HUES6 (cell line): ENCODE data around the gene TAAR6.
"Not testable (repeated sequence)": the region's sequence is repeated elsewhere in the genome, so short reads cannot be mapped to it uniquely, and the experiment has no call there.

Experiments
- H3K27ac ChIP-seq: 2 replicates; pipeline ENCODE4 v1.7.0; 2013; ENCODE audit warnings: low read depth, mild to moderate bottlenecking, low read length, inconsistent platforms
- H3K27me3 ChIP-seq: 2 replicates; pipeline ENCODE4 v1.6.1; 2013; ENCODE audit warnings: low read length; ENCODE audit not compliant: control insufficient read depth, insufficient read depth
- H3K36me3 ChIP-seq: 2 replicates; pipeline ENCODE4 v1.6.1; 2013; ENCODE audit warnings: low read length; ENCODE audit not compliant: control insufficient read depth, insufficient read depth
- H3K4me1 ChIP-seq: 2 replicates; pipeline ENCODE4 v1.6.1; 2013; ENCODE audit warnings: low read length; ENCODE audit not compliant: control insufficient read depth, insufficient read depth
- H3K4me3 ChIP-seq: 2 replicates; pipeline ENCODE4 v1.5.1; 2013; ENCODE audit warnings: low read depth, low read length
- H3K9ac ChIP-seq: one replicate; pipeline ENCODE4 v1.6.1; 2013; ENCODE audit warnings: mild to moderate bottlenecking, low read length
- H3K9me3 ChIP-seq: 2 replicates; pipeline ENCODE4 v1.6.1; 2013; ENCODE audit warnings: low read depth, low read length; ENCODE audit not compliant: control insufficient read depth, insufficient read depth

The TAAR6 gene

DNA sequence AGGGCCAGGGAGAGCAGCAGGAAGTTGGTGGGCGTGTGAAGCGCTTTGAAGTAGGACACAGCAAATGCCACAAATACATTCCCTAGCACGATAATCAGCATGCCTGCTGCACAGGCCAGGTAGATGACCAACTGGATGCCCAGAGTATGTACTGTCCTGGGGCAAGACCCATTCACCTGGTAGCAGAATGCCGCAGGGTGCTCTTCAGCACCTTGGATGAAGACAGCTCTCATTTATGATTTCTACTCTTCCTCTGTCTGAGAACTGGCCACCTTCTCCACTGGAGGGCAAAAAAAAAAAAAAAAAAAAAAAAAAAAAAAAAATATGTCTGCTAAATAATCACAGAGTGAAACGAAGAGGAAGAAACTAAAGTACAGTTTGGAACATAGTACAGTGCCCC is 19.3 kb downstream of the TAAR6 start, which contains the start of gene TAAR5:
TSS of gene TAAR5 (minus strand) at position 288 of the 400 bp plus-strand sequence. CDS start at position 233, 55 bp downstream.
- Histone ChIP-seq H3K4me3 (no peak within 1 kb of the TSS), H3K27ac (no peak within 1 kb of the TSS), H3K36me3 (no peaks in the 10 kb centered on the region), H3K4me1 (no peaks in the 10 kb centered on the region), H3K27me3 (no peaks in the 10 kb centered on the region), H3K9me3 (no peaks in the 10 kb centered on the region), H3K9ac (no peak within 1 kb of the TSS)

DNA sequence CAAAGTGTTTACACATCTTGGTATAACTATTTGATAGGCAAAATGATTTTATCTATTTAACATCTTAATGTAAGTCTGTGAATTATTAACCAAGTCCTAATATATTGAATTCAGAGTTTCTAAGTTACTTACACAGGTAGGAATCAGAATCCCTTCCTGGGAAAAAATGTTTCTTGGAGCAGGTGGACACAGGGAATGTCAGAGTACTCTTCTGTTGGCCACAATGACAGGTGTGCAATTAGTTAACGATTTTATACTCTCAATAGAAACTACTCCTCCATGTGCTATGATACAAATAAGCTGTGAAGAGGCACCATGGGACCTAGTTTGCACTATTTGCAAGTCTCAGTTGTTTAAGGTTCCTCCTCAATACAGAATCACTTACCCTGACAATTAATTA is 20.2 kb downstream of the TAAR6 start:
- no peaks in the 10 kb centered on the region for H3K9me3 ChIP-seq
- H3K4me1 ChIP-seq, result no peaks in the 10 kb centered on the region
- no peaks in the 10 kb centered on the region for H3K36me3 ChIP-seq
- H3K27me3 ChIP-seq, result no peaks in the 10 kb centered on the region
- no peak overlapping the region for H3K4me3 ChIP-seq
- no peak overlapping the region for H3K27ac ChIP-seq
- H3K9ac ChIP-seq, result no peak overlapping the region

DNA sequence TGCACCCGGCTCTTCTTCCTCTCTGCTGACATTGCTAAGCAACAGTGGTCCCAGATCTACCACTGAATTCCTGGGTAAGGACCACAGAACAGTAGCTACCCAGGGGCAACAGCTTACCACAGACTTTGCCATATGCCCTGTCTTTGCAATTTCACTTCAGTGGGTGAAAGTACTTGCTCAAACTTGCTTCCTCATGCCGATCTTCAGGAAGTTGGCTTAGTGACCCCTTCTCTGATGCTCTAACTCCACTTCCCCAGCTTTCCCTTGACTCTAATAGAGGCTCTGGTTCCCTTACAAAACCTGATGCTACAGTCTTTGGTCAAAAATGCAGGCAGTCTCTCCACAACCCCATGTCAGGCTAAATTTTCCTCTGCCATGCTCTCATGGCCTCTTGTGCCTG is 22.7 kb downstream of the TAAR6 start:
- H3K36me3 ChIP-seq, result no peaks in the 10 kb centered on the region

DNA sequence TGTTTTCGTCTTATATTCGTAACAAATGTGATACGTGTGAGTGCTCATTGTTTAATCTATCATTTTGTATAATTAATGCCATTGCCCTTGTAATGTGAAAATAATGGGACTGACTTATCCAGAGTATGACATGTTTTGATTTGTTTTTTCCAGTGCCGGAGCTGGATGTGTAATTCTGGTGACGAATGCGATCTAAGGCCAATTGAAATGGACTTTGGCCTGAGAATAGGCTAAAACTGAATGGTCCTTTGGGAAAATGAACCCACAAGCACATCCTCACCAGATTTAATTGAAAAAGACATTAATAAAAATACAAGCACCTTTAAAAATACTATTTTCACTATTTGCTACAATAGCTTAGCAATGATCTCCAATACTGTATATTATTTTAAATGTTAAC is 26.1 kb downstream of the TAAR6 start:
- no peaks in the 10 kb centered on the region for H3K9me3 ChIP-seq
- no peaks in the 10 kb centered on the region for H3K36me3 ChIP-seq
- no peak overlapping the region for H3K9ac ChIP-seq
- H3K27me3 ChIP-seq, result no peaks in the 10 kb centered on the region
- H3K27ac ChIP-seq, result no peak overlapping the region
- H3K4me3 ChIP-seq, result no peak overlapping the region
- H3K4me1 ChIP-seq, result no peaks in the 10 kb centered on the region

More for the DNA sequence above, 22.7 kb downstream of the TAAR6 start:
- Histone ChIP-seq H3K4me3 (no peak overlapping the region), H3K4me1 (no peaks in the 10 kb centered on the region), H3K9ac (no peak overlapping the region), H3K27me3 (no peaks in the 10 kb centered on the region), H3K9me3 (no peaks in the 10 kb centered on the region), H3K27ac (no peak overlapping the region)

DNA sequence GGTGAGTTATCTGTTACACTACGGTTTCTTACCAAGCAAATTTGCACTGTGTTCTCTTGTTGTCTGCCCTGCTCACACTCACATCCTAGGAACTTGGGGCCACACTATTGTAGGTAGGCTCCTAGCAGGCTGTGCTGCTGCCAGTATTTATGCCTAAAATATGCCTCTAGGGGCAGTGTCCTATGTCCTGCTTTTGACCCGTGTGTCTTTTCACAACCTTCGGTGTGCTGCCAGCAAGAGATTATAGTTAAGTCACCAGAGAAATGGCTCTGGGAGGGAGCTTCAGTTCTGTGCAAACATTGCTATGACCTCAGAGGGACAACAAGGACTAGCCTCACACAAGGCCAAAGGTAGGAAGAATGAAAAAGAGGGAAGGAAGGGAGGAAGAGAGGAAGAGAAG is 28.4 kb downstream of the TAAR6 start:
- H3K4me1 ChIP-seq, result no peaks in the 10 kb centered on the region
- no peaks in the 10 kb centered on the region for H3K27me3 ChIP-seq
- no peak overlapping the region for H3K27ac ChIP-seq

DNA sequence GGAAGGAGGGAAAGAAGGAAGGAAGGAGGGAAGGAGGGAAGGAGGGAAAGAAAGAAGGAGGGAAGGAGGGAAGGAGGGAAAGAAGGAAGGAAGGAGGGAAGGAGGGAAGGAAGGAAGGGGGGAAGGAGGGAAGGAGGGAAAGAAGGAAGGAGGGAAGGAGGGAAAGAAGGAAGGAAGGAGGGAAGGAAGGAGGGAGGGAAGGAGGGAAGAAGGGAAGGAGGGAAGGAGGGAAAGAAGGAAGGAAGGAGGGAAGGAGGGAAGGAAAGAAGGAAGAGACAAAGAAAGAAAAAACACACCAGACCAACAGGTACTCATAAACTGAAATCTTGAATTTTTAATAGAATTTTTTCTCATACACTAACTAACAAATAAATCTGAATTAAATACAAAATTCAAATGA is 30.8 kb downstream of the TAAR6 start:
- H3K9me3 ChIP-seq, H3K27me3 ChIP-seq, H3K4me3 ChIP-seq, H3K27ac ChIP-seq, H3K4me1 ChIP-seq, H3K9ac ChIP-seq, H3K36me3 ChIP-seq: not testable (repeated sequence)

More for the DNA sequence above, 28.4 kb downstream of the TAAR6 start:
- Histone ChIP-seq H3K9me3 (no peaks in the 10 kb centered on the region), H3K9ac (no peak overlapping the region), H3K36me3 (no peaks in the 10 kb centered on the region), H3K4me3 (no peak overlapping the region)

DNA sequence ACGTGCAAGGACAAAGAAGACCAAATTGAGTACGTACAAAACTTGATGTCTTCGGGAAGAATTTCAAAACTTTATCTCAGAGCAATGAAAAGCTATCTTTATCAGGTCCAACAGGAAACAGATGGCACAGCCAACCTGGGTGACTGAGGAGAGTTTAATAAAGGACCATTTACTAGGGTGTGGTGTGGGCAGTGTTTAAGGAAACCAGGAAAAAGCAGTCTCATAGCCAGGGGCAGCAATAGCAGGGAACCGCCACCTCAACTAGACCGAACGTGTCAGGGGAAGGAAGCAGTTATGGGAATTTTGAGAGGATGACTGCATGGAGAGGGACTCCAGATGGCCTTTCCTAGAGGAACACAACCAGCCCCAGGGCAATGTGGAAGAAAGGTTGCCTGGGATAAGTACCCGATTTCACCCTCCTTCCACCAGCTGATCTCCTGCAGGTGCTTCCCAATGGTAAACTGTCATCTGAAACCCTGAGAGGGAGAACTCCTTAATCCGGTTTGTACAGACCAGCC is 34.6 kb downstream of the TAAR6 start:
- no peaks in the 10 kb centered on the region for H3K4me1 ChIP-seq
- no peak overlapping the region for H3K9ac ChIP-seq
- H3K27ac ChIP-seq, result no peak overlapping the region
- no peaks in the 10 kb centered on the region for H3K36me3 ChIP-seq
- no peaks in the 10 kb centered on the region for H3K9me3 ChIP-seq
- no peaks in the 10 kb centered on the region for H3K27me3 ChIP-seq
- H3K4me3 ChIP-seq, result no peak overlapping the region

DNA sequence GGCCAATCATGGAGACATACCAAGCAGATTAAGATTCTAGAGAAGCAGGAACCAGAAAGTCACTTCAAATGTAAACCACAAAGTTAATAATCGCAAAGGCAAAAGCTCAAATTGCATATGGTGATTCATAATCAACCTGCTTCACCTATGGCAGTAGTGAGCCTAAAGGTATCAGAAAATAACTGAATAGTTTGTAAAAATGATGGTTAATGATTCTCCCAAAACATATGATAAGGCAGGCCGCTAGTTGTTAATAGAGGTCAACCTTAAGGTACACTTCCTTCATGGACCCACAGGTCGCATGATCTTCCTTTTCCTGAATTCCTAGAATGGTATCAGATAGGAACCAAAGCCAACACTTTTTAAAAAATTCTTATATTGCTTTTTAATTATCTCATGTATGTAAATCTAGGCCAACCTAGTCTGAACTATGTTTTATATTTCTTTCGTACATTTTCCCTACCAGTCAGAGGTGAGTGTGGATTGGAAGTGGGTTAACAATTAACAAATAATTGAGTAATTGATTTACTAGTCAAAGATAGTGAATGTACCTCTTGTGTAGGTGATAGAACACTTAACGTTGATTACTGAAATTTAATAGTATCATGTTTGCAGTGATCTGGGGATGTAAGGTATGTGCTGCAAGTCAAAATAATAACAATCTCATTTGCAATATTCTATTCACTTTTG is 37.6 kb downstream of the TAAR6 start:
- no peaks in the 10 kb centered on the region for H3K4me1 ChIP-seq
- no peaks in the 10 kb centered on the region for H3K9me3 ChIP-seq
- no peak overlapping the region for H3K27ac ChIP-seq
- H3K36me3 ChIP-seq, result no peaks in the 10 kb centered on the region
- no peaks in the 10 kb centered on the region for H3K27me3 ChIP-seq
- no peak overlapping the region for H3K4me3 ChIP-seq
- no peak overlapping the region for H3K9ac ChIP-seq

DNA sequence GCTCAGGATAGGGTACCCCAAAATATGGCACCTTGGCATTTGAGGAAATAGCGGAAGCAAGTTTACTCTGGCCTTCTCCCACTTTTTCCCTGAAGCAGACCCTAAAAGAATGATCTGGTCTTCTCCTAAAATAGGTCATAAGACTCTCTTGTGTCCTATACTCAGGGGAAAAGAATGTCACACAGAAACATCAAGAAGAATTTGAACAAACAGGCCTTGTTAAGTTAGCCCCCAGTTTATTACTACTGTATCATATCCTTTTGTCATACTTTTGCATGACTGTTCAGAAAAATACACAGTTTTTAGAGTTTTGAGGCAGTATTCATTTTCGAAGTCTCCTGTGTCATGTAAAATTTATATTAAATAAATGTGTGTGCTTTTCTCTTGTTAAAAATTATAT is 41.5 kb downstream of the TAAR6 start:
- Histone ChIP-seq H3K27me3 (no peaks in the 10 kb centered on the region), H3K4me3 (no peak overlapping the region), H3K9me3 (no peaks in the 10 kb centered on the region), H3K4me1 (no peaks in the 10 kb centered on the region; the same call in 1 of the 2 replicates), H3K27ac (no peak overlapping the region), H3K9ac (no peak overlapping the region), H3K36me3 (no peaks in the 10 kb centered on the region)

DNA sequence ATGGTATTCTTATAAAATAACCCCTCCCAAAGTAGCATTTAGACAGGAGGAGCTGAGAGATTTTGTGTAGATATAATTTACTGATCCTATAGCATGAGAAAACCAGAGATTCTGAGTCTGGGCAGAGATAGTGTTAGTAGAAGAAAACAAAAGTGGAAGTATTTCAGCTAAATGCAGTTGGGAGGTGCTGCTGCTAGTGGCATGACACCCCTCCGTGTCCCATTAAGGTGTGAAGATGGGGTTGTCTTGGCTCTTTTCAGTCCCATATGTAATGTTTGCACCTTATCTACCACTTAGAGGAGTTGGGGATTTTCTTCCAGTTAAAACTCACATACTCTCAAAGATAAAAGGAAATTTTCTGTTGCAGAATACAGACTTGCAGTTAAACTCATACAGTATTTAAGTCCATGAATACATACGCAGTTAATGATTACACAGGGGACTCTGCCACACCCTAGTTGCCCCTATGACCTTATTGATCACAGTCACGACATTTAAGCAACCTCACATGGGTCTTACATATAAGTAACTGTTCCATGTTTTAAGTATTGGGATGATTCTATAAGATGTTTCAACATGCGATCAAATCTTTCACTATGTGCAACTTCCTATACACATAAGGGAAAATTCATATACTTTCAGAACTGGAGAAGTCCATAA is 42.5 kb downstream of the TAAR6 start:
- H3K27me3 ChIP-seq, result no peaks in the 10 kb centered on the region
- no peak overlapping the region for H3K4me3 ChIP-seq
- no peak overlapping the region for H3K27ac ChIP-seq
- no peak overlapping the region for H3K9ac ChIP-seq
- H3K9me3 ChIP-seq, result no peaks in the 10 kb centered on the region
- no peaks in the 10 kb centered on the region for H3K36me3 ChIP-seq
- no peaks in the 10 kb centered on the region; the same call in 1 of the 2 replicates for H3K4me1 ChIP-seq

DNA sequence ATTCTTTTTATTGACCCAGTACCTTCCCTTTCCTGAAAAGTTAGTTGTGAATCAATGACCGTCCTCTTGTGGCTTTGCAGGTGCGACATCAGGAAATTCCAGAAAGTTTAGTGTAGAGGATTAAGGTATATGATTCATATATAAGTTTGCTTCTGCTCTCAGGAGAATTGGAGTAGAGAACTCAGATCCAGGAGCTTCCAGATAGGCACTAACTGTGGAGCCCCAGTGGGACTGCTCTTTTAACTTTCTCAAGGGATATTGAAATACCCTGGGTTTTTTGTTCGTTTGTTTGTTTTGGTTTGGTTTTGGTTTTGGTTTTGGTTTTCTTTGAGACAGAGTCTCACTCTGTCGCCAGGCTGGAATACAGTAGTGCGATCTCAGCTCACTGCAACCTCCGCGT is 44.4 kb downstream of the TAAR6 start:
- Histone ChIP-seq H3K27me3 (no peaks in the 10 kb centered on the region), H3K4me1 (no peaks in the 10 kb centered on the region; the same call in 1 of the 2 replicates), H3K27ac (no peak overlapping the region), H3K36me3 (no peaks in the 10 kb centered on the region), H3K9ac (no peak overlapping the region), H3K9me3 (no peaks in the 10 kb centered on the region), H3K4me3 (no peak overlapping the region)
